GM15510 (cell line): ENCODE data around the gene DAG1.
A peak's percentile ranks its signal among the peaks of the same experiment; 100 is the strongest.

Experiments
- POLR2A ChIP-seq: IDR thresholded peaks from 3 replicates; pipeline ENCODE4 v1.6.1; 2011; ENCODE audit warnings: borderline replicate concordance; ENCODE audit not compliant: insufficient read length; ENCODE audit errors: extremely low read depth

Gene DAG1

DNA sequence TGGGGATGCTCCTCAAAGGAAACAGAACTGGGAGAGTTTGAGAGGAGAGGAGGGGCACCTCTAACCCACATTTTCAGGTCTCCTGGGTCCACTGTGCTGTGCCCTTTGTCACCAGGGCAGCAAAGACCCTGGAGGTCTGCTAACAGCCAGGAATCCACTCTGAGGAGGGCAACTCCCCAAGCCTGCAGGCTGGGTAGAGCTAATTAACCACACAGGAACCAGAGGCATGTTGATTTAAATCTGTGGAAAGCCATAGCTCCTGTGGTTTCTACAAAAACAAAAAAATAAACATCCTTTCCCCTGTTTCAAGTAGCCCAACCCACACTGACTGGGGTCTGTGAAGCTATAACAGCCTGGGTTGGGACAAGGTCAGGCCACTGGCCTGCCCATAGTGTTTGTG is 82.0 kb downstream of the DAG1 start:
- no peak for TF ChIP-seq POLR2A

DNA sequence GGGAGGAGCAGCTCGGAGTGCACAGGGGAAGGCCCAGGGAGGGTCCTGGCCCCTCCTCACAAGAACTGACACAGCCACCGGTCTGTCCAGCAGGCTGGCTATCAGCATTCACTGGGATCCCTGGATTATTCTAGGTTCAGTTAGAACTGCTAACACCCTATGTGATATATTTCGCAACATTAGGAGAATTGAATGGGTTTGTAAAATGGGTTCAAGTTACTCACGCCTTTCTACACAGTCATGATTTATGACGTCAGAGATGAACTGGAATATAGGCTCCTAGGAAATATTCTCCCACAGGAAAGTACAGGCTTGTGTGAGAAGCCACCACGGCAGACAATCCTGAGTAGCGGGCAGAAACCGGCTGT is 83.2 kb downstream of the DAG1 start:
- TF ChIP-seq POLR2A, result no peak

DNA sequence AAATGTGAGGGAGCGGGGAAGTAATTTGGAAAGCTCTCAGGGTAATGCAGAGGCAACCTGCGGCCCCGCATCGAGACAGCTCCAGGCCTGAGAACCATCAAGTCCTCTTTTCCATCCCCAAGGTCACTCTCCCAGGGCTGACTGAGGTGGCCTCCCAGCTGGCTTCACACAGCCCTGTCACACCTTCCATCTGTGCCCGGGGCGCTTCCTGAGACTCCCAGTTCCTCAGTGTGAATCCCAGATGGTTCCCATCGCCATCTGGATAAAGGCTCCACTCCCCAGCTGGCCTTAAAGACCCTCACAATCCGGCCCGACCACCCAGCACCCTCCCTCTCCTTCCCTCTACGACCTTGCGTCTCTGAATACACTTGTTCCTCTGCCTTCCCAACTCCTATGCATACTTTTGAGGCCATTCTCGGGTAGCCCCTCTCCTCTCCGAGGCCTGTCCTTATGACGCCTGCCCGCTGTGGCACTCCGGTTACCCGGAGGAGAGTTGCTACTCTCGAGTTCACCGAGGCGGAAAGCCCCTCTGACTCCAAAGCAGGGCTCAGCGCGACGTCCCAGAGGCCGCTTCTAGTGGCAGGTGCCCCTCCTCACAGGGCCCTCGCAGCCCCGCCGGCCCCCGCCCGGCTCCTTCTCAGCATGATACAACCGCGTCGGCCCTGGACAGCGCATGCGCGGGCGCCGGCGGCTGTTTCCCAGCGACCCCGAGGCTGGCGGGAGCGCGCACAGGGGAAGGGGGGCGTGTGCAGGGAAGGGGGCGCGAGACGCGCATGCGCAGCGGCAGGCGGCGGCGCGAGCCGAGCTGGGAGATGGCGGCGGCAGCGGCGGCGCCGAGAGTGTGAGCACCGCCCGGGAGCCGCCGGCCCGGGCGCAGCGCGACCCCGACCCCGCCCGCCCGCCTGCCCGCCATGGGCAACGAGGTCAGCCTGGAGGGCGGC is 83.9 kb downstream of the DAG1 start, which contains the start of gene BSN:
Gene BSN (plus strand): TSS at position 786 of the 941 bp plus-strand sequence. CDS start 126 bp downstream, at position 912.
- TF ChIP-seq POLR2A, result peak; percentile 46

DNA sequence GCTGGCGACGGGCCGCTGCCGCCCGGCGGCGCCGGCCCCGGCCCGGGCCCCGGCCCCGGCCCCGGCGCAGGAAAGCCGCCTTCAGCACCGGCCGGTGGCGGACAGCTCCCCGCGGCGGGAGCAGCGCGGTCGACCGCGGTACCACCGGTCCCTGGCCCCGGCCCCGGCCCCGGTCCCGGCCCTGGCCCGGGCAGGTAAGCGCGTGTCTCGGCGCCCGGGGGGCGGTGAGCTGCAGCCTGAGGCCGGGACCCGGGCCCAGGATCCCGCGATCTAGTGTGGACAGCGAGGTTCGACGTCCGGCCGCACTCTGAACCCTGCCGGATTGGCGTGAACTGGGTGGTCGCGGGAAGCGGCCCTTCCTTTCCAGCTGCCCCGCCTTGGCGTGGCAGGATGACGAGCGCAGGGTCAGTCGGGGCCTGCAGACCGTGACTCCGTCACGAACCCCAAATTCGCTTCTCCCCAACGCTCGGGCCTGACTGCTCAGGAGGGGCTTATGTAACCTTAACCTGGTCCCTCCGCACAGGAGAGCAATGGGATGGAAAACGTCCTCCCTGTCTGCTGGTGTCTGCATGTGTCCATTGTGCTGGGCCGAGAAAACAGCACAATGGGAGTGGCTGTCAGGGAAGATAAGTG is 84.7 kb downstream of the DAG1 start:
- no peak for TF ChIP-seq POLR2A

DNA sequence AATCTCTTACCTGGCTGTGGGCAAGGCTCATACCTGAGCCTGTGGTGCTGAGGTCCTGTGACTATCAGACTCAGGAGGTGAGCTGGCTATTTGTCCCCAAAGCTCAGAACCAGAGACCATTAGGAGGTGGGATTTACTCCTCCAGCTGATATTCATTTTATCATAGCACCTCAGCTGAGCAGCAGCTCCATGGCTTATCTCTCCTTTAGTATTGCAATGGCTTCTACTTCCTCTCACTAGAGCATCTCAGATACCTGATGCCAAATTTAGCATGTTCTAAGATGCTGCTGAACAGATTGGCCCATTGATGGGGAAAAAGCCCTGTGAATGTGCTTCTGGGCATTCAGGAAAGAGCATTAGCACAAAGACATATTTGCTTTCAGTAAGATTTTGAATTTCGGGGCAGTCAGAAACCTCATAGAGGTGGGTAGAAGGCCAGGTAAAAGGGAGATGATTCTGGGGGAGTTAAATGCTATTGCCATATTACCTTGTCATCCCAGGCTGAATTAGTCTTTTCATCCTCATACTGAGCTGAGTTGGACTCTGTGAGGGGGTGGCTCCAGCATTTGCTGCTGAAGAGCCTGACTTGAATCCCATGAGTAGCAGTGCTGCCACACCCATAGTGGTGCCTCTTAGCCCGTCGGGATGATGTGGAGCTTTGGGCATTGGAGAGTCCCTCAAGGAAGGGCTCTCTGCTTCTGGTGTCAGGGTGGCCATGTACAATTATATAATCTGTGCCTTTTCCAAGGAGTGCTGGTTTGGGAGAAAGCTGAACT is 86.6 kb downstream of the DAG1 start:
- TF ChIP-seq POLR2A, result no peak

DNA sequence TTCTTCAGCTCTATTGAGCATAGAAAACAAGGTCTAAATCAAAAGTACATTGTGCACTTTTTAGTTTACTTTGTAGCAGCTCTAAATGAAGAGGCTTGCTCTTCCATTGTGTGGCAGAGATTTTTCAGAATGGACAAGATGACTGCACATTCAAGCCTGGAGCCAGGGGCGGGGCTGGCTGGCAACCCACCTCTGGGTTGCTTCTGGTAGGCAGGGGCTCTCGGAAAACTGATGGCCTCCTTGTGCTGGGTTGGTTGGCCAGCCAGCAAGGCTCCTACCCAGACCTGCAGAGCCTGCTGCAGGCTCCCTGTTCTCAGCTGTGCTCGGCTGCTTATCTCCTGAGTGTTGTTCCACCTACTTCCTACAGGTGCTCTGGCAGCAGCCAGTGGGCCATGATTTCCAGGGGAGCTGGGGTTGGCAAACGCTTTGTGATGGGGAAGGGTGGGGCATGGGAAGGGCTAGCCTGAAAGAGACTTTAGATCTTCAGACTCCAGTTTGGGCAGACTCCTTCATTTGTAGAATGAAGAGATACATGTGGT is 93.0 kb downstream of the DAG1 start:
- no peak for TF ChIP-seq POLR2A

DNA sequence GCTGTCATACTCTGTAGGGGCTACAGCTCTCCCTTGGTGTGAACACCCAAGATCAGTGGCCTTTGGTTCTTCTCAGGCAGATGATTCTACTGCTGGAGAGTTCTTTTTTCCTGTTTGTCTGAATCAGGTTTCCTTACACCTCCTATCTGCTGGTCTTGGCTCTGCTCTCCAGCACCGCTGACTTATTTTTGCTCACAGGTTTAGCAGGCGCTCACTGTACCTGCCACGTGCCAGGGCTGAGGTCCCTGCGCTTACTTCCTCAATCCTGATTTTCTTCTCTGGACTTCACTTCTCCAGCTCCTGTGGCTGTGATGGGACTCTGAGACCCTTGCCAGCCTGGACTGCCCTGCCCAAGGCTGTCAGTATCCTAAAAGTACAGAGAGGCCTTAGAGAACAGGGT is 93.7 kb downstream of the DAG1 start:
- no peak for TF ChIP-seq POLR2A

DNA sequence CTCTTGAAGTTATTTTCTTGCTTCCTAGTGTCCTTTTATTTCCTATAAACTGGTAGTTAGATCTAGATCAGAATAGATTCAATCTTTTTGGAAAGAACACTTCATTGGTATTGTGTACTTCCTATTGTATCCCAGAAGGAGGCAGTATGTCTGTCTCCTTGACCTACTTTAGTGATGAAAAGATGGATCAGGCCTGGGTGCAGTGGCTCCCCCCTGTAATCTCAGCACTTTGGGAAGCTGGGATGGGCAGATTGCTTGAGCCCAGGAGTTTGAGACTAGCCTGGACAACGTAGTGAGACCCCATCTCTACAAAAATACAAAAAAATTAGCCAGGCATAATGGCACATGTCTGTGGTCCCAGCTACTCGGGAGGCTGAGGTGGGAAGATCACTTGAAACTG is 96.2 kb downstream of the DAG1 start:
- TF ChIP-seq POLR2A, result no peak

DNA sequence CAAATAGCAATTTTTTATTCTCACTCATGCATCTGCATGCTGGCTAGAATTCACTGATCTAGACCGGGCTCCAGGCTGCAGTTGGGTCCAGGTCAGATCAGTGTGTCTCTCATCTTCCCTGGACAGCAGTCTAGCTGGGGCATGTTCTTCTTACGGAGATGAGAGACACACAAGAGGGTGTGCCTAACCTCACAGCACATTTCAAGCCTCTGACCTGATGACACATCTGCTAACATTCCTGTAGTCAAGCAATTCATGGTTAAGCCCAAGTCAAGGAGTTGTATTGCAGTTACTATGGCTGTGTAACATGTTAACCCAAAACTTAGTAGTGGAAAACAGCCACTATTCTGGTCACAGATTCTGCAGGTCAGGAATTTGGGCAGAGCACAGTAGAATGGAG is 97.3 kb downstream of the DAG1 start:
- no peak for TF ChIP-seq POLR2A

DNA sequence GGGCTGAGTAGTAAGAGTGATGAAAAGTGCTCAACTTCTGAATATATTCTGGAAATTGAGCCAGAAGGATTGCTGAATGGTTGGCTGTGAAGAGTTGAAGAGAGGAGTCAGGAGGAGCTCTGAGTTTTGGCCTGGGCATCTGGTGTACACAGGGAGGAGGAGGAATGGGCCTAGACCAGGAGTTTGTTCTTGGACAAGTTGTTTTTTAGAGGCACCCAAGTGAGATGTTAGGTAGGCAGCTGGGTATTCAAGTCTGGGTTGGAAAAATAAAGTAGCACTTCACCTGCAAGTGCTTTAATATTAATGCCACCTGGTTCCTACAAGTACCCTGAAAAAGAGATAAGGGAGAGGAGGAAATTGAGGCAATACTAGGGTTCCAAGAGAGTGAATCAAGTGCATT is 98.9 kb downstream of the DAG1 start:
- TF ChIP-seq POLR2A, result no peak

DNA sequence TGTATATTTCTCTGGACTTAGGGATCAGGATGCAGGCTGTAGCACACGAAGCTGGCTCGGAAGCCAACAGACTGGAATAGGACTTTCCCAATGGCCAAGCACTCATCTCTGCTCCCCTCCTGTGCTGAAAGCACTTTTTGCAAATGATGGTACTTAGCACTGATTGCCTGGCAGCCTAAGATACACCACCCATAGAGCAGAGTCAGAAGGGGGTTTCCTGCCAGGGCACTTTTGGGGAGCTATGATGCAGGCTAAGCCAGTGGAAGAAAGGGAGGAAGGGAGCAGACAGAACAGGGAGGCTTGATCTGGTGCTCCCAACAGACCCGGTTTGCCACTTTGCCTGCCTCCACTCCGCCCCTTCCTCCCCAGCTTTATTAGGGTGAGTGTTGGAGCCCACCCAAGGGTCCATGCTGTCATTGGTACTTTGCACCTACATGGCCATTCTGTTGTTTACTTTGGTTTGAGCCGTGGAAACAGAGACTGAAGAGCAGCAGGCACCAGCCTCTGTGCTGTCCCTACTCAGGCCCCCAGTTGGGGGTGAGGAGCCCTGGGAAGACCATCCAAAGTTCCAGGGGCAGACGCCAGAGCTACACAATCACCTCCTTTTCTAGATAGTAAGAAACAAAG is 100.1 kb downstream of the DAG1 start:
- no peak for TF ChIP-seq POLR2A

DNA sequence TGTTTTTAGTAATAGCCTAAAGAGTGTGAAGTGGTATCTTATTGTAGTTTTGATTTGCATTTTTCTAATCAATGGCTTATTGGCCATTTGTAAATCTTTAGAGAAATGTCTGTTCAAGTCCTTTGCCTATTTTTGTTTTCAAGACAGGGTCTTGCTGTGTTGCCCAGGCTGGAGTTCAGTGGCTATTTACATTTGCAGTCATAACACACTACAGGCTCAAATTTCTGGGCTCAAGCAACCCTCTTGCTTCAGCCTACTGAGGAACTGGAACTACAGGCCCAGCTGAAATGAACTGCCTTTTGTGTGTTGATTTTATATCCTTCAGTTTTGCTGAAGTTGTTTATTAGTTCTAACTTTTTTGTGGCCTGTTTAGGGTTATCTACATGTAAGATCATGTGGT is 112.1 kb downstream of the DAG1 start:
- no peak for TF ChIP-seq POLR2A
